Esophagus muscularis mucosa (tissue), 4 donors: ENCODE data around the gene KCTD16. TPM values are rescaled to one million over a fixed set of nuclear protein-coding genes. Genes with fewer than 3 reads are reported as not detected.

Experiments
- DNase-seq: peaks from one replicate; pipeline ENCODE4 v3.0.0-alpha.2; 2017; ENCODE audit errors: extremely low spot score
- H3K27ac ChIP-seq, 4 donors: fragments of 200-600 bp; sonication (generic); replicated peaks in 1 of 4; 1 replicate in 3 of 4; 2 replicates in 1 of 4; pipeline ENCODE4 v1.5.1; 2016 to 2019; ENCODE audit warnings: mild to moderate bottlenecking in 1 of 4
- H3K27me3 ChIP-seq, 4 donors: fragments of 200-600 bp; sonication (generic); one replicate each; pipeline versions ENCODE4 v1.5.1 to v1.6.0; 2016 to 2019
- H3K36me3 ChIP-seq, 4 donors: fragments of 200-600 bp; sonication (generic); one replicate each; pipeline ENCODE4 v1.5.1; 2016 to 2019
- H3K4me1 ChIP-seq, 4 donors: fragments of 200-600 bp; sonication (generic); one replicate each; pipeline ENCODE4 v1.5.1; 2016 to 2019
- H3K4me3 ChIP-seq, 4 donors: fragments of 200-600 bp; sonication (generic); 1 replicate in 2 of 4; 2 replicates in 2 of 4; pipeline ENCODE4 v1.5.1; 2016 to 2019; ENCODE audit warnings: mild to moderate bottlenecking in 4 of 4, moderate library complexity in 1 of 4
- H3K9me3 ChIP-seq, 4 donors: fragments of 200-600 bp; sonication (generic); 1 replicate in 3 of 4; 2 replicates in 1 of 4; pipeline ENCODE4 v1.5.1; 2016 to 2019
- EP300 ChIP-seq: sonication (generic); formaldehyde crosslinking; IDR thresholded peaks from one replicate; pipeline ENCODE4 v1.6.1; 2017; ENCODE audit warnings: antibody characterized with exemption
- POLR2A ChIP-seq: fragments of 450-650 bp; IDR thresholded peaks from one replicate; pipeline ENCODE4 v1.6.1; 2017; ENCODE audit warnings: antibody characterized with exemption, moderate library complexity, mild to moderate bottlenecking, low read depth
- POLR2AphosphoS5 ChIP-seq, 2 donors: sonication (generic); formaldehyde crosslinking; IDR thresholded peaks; one replicate each; pipeline ENCODE4 v1.6.1; 2017; ENCODE audit warnings: antibody characterized with exemption in 2 of 2
- WGBS: methylation state at CpG from one replicate; pipeline ENCODE4 v1.1.5; 2018; 5-methylcytosine and 5-hydroxymethylcytosine counted together
- intact Hi-C: fragments of 100-400 bp; cut with DNase I; formaldehyde crosslinking; loops from one replicate; pipeline ENCODE4 v1.15.1; 2023
- total RNA-seq, 4 donors: library from RNA; depleted of rRNA; stranded (reverse); fragments of >200 nt; gene quantifications; one replicate each; pipeline versions ENCODE4 v1.1.0 to v1.2.1, GENCODE V29; 2016
- TF ChIP-seq, protein P1 (sequence below), 3 experiments: fragments of 200-600 bp in 2 of 3; fragments of 450-650 bp in 1 of 3; sonication (generic) in 2 of 3; IDR thresholded peaks; one replicate each; pipeline ENCODE4 v1.5.1; 2017 to 2019; ENCODE audit warnings: antibody characterized with exemption in 3 of 3, mild to moderate bottlenecking in 2 of 3, moderate library complexity in 1 of 3

Gene KCTD16
- total RNA-seq, 4 donors from 2014 or later: under 0.01 to 0.11 (median under 0.01) TPM; not detected in 1

DNA sequence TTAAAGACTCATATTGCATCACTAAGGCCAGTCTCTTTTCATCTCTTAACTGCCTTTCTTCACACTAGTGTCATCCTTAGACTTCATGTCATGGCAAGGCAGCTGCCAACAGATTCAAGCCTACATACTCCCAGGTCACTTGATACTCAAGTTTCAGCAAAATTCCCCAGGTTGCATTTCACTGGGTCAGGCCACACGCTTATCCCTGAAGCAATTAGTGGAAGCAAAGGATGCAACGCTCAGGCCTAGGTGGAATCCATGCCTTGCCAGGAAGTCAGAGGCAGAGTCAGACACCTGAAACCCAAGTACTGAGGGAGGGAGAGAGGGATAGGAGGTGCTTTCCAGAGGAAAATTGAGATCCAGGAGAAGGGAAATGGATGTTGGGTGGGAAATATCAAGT, 29.1 kb upstream of the KCTD16 start:
- 100% methylated on average over 2 of the region's 2 CpGs for WGBS
- H3K4me1 ChIP-seq: peaks cover 6 to 17% (median 7%) of the 10 kb centered on the region in 4 donors
- intact Hi-C loops: no loop called here
- H3K36me3 ChIP-seq: no peaks in the 10 kb centered on the region
- no peak for DNase-seq
- no peaks in the 10 kb centered on the region for H3K9me3 ChIP-seq
- H3K4me3 ChIP-seq: no peak overlapping the region
- no peak overlapping the region for H3K27ac ChIP-seq
- H3K27me3 ChIP-seq: no peaks in the 10 kb centered on the region
- no peak for TF ChIP-seq EP300

DNA sequence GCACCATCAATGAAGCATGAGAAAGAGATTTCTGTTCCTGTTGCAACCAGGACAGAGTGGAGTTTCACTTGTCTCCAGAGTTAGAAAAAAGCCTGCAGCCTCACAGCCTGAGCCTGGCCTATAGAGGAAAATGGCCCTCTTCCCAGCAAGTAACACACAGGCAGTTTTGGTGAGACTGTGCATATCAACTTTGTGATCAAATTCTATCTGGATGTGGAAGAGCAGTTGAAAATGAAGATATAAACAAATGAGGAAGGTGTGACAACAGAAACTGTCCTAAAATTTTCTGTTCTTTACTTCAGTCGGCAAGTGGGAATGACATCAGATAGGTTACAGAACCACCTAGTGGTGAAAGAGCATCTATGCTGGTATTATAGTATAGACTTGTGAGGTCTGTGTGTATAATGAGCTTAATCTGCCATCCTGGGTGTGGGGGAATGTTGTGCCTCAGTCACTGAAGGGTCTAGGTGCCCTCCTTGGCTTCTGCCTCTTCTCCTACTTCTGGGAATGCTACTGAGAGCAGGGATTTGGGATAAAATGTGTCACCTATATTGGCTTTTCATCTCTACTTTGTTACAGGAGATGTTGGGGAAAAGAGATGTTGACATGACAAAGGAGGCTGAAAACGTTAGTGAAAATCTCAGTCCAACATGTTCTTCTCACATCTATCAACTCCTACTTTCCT, 28.4 kb upstream of the KCTD16 start:
- Histone ChIP-seq H3K27ac (no peak overlapping the region), H3K27me3 (no peaks in the 10 kb centered on the region), H3K9me3 (no peaks in the 10 kb centered on the region), H3K36me3 (no peaks in the 10 kb centered on the region), H3K4me1 (peaks cover 6 to 17% (median 7%) of the 10 kb centered on the region in 4 donors), H3K4me3 (no peak overlapping the region)
- no peak for TF ChIP-seq POLR2AphosphoS5 (IDR thresholded peaks at IDR 0.05)
- no peak for TF ChIP-seq POLR2A
- TF ChIP-seq, protein P1, sequence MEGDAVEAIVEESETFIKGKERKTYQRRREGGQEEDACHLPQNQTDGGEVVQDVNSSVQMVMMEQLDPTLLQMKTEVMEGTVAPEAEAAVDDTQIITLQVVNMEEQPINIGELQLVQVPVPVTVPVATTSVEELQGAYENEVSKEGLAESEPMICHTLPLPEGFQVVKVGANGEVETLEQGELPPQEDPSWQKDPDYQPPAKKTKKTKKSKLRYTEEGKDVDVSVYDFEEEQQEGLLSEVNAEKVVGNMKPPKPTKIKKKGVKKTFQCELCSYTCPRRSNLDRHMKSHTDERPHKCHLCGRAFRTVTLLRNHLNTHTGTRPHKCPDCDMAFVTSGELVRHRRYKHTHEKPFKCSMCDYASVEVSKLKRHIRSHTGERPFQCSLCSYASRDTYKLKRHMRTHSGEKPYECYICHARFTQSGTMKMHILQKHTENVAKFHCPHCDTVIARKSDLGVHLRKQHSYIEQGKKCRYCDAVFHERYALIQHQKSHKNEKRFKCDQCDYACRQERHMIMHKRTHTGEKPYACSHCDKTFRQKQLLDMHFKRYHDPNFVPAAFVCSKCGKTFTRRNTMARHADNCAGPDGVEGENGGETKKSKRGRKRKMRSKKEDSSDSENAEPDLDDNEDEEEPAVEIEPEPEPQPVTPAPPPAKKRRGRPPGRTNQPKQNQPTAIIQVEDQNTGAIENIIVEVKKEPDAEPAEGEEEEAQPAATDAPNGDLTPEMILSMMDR (IDR thresholded peaks at IDR 0.05): peak; percentile 49 to 61 (median 52)
- no peak for TF ChIP-seq EP300
- 9% methylated on average over 2 of the region's 2 CpGs for WGBS
- no peak for DNase-seq
- intact Hi-C loops: no loop called here

DNA sequence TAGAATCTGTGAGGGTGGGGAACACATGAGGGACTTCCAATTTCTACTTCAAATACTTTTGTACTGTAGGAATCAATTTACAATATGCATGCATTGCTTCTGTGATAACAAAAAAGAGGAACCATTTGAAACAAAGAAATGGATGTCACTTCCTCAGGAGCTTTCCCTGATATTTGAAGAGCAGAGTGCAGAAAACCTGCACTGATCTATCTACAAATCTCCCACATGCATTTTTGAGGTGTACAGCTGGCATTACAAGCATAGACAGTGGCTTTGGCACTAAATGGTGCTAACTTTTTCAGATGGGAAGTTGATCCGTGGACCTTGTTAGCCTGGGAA, 27.9 kb upstream of the KCTD16 start:
- TF ChIP-seq, protein P1 (IDR thresholded peaks at IDR 0.05): no peak
- no peak for TF ChIP-seq EP300
- no peak for TF ChIP-seq POLR2A
- TF ChIP-seq POLR2AphosphoS5 (IDR thresholded peaks at IDR 0.05): no peak
- no peak overlapping the region for H3K27ac ChIP-seq
- no peak for DNase-seq
- intact Hi-C loops: no loop called here
- WGBS: 64% methylated on average over 1 of the region's 1 CpG
- peaks cover 6 to 17% (median 7%) of the 10 kb centered on the region in 4 donors for H3K4me1 ChIP-seq
- H3K4me3 ChIP-seq: no peak overlapping the region
- no peaks in the 10 kb centered on the region for H3K9me3 ChIP-seq
- H3K27me3 ChIP-seq: no peaks in the 10 kb centered on the region
- no peaks in the 10 kb centered on the region for H3K36me3 ChIP-seq

DNA sequence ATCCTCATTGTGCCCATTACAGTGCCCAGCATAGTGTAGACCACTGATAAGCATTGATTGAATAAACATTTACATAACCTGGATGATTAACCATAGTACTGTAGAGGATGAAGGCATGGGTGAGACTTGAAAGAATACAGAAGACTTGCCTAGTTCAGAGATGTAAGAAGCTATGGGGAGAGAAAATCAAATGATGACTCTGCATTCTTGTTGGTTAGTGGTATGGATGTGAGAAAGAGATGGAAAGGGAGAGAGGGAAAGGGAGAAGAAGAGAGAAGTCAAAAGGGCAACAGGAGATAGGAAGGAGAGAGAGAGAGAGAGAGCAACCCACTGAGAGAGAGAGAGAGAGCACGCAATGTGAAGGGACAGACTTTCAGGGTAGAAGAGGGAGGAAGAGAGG, 27.0 kb upstream of the KCTD16 start:
- no peaks in the 10 kb centered on the region for H3K27me3 ChIP-seq
- no peak overlapping the region for H3K4me3 ChIP-seq
- WGBS: 90% methylated on average over 1 of the region's 1 CpG
- no peak for DNase-seq
- H3K9me3 ChIP-seq: no peaks in the 10 kb centered on the region
- no peaks in the 10 kb centered on the region for H3K36me3 ChIP-seq
- intact Hi-C loops: no loop called here
- H3K4me1 ChIP-seq: peaks cover 6 to 17% (median 7%) of the 10 kb centered on the region in 4 donors
- TF ChIP-seq, protein P1 (IDR thresholded peaks at IDR 0.05): no peak
- TF ChIP-seq EP300: no peak
- TF ChIP-seq POLR2AphosphoS5 (IDR thresholded peaks at IDR 0.05): no peak
- TF ChIP-seq POLR2A: no peak
- H3K27ac ChIP-seq: no peak overlapping the region

DNA sequence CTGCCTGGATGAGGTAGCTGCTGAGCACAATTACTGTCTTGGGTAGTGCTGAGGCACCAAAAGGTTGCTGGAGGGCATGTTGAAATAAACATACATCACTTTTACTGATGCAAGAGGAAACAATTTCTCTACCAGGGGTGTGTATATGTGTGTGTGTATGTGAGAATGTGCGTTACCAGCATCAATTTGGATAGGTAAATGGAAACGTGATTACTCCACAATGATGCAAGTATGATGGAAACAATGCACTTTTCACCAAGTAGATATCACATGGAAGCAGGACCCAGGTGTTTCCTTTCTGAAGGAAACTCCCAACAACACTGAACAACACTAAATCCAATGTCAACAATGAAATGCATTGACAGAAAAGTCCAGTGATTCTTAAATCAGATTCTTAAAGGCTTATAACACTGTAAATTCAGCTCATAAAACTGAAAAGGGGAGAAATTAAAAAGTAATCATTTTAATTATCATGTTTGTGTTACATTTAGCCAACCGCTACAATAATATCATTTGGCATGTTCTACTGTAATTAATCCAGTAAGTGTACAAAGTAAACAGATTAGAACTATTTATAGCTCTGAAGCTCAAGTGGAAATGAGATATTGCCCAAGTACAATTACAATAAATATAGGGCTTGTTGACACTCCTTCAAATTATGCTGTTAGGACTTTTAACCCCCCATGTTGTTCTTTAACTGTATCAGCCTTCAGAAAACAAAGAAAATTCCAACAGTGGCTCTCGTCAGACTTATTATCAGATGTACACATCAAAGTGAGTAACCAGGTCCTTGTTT, 25.5 kb upstream of the KCTD16 start:
- WGBS: 62% methylated on average over 4 of the region's 4 CpGs
- intact Hi-C loops: no loop called here
- H3K36me3 ChIP-seq: no peaks in the 10 kb centered on the region
- no peak for DNase-seq
- H3K4me1 ChIP-seq: peaks cover 6 to 12% (median 7%) of the 10 kb centered on the region in 4 donors
- no peaks in the 10 kb centered on the region for H3K9me3 ChIP-seq
- H3K27ac ChIP-seq: peak overlapping the region in 2 of 4 donors; percentile 11 to 16
- no peaks in the 10 kb centered on the region for H3K27me3 ChIP-seq
- no peak overlapping the region for H3K4me3 ChIP-seq
- TF ChIP-seq POLR2A (no peak), EP300 (no peak), POLR2AphosphoS5 (IDR thresholded peaks at IDR 0.05) (peak; percentile 23 to 52)
- TF ChIP-seq, protein P1 (IDR thresholded peaks at IDR 0.05): no peak
